Body of pancreas (tissue), 4 donors: ENCODE results near the gene LMO7. TPM values are rescaled to one million over a fixed set of nuclear protein-coding genes. Genes with fewer than 3 reads are reported as not detected.

ENCODE experiments used
- ATAC-seq: fragments of 150-250 bp; one replicate; pipeline ENCODE4 v1.9.1; 2016
- DNase-seq, 4 donors: peaks; one replicate each; pipeline ENCODE4 v3.0.0-alpha.2; 2019
- H3K27ac ChIP-seq, 4 donors: fragments of 200-600 bp; sonication (generic); 1 replicate in 3 of 4; 2 replicates in 1 of 4; pipeline versions ENCODE4 v1.5.1 to v1.6.1; 2016 to 2019; ENCODE audit warnings: mild to moderate bottlenecking in 1 of 4, mixed read lengths in 1 of 4, moderate library complexity in 1 of 4
- H3K27me3 ChIP-seq, 2 donors: fragments of 200-600 bp; sonication (generic); one replicate each; pipeline ENCODE4 v1.6.0; 2016; ENCODE audit warnings: mild to moderate bottlenecking in 1 of 2
- H3K36me3 ChIP-seq, 2 donors: fragments of 200-600 bp; sonication (generic); replicated peaks in 1 of 2; 2 replicates each; pipeline ENCODE4 v1.5.1; 2016; ENCODE audit warnings: low read depth in 2 of 2; ENCODE audit not compliant: insufficient read depth in 1 of 2
- H3K4me1 ChIP-seq: fragments of 200-600 bp; sonication (generic); one replicate; pipeline ENCODE4 v1.6.0; 2016
- H3K4me3 ChIP-seq, 2 donors: fragments of 200-600 bp; sonication (generic); 1 replicate in 1 of 2; 2 replicates in 1 of 2; pipeline ENCODE4 v1.5.1; 2016 to 2019
- H3K9me3 ChIP-seq, 3 donors: fragments of 200-600 bp; sonication (generic); 1 replicate in 2 of 3; 2 replicates in 1 of 3; pipeline ENCODE4 v1.5.1; 2016
- POLR2A ChIP-seq, 3 donors: fragments of 450-650 bp; IDR thresholded peaks; one replicate each; pipeline ENCODE4 v1.6.1; 2016; ENCODE audit warnings: antibody characterized with exemption in 3 of 3, mild to moderate bottlenecking in 2 of 3
- WGBS, 2 donors: methylation state at CpG; one replicate each; pipeline ENCODE4 v1.1.5; 2017; 5-methylcytosine and 5-hydroxymethylcytosine counted together
- intact Hi-C: fragments of 100-400 bp; cut with DNase I; formaldehyde crosslinking; loops from one replicate; pipeline ENCODE4 v1.15.1; 2023
- total RNA-seq, 2 donors: library from RNA; depleted of rRNA; stranded (reverse); fragments of >200 nt; gene quantifications; one replicate each; pipeline ENCODE4 v1.1.0, GENCODE V29; 2016
- TF ChIP-seq, protein P1 (sequence below), 7 experiments: fragments of 450-650 bp in 4 of 7; fragments of 200-600 bp in 3 of 7; sonication (generic) in 3 of 7; IDR thresholded peaks; one replicate each; pipeline ENCODE4 v1.5.1; 2016 to 2019; ENCODE audit warnings: antibody characterized with exemption in 7 of 7

The LMO7 gene
- total RNA-seq, 2 donors from 2014 or later = 50.6 to 56.0 TPM

DNA sequence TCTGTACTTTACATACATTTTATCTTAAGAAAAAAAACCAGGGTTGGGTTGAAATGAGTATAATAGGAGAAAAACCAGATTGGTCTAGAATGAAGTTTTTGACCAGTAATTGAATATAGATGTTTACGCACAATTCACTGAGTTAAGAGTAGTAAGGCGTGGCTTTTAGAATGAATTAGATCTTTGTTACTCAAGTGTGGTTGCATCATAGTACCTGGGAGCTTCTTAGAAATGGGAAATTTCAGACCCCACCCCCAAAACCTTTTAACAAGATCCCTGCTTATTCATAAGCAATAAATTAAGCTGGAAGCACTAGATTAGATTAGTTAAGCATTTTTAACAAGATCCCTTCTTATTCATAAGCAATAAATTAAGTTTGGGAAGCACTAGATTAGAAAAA, 28.7 kb upstream of the LMO7 start:
- Histone ChIP-seq H3K9me3 (no peaks in the 10 kb centered on the region), H3K36me3 (peaks cover 0 to 3% of the 10 kb centered on the region in 2 donors), H3K4me1 (peaks cover 6% of the 10 kb centered on the region), H3K27ac (no peak overlapping the region), H3K27me3 (no peaks in the 10 kb centered on the region), H3K4me3 (no peak overlapping the region)
- 93 to 94% methylated on average over 2 of the region's 2 CpGs for WGBS, 2 donors
- ATAC-seq (no peak), DNase-seq (no peak)
- intact Hi-C loops = no loop called here
- TF ChIP-seq, protein P1, sequence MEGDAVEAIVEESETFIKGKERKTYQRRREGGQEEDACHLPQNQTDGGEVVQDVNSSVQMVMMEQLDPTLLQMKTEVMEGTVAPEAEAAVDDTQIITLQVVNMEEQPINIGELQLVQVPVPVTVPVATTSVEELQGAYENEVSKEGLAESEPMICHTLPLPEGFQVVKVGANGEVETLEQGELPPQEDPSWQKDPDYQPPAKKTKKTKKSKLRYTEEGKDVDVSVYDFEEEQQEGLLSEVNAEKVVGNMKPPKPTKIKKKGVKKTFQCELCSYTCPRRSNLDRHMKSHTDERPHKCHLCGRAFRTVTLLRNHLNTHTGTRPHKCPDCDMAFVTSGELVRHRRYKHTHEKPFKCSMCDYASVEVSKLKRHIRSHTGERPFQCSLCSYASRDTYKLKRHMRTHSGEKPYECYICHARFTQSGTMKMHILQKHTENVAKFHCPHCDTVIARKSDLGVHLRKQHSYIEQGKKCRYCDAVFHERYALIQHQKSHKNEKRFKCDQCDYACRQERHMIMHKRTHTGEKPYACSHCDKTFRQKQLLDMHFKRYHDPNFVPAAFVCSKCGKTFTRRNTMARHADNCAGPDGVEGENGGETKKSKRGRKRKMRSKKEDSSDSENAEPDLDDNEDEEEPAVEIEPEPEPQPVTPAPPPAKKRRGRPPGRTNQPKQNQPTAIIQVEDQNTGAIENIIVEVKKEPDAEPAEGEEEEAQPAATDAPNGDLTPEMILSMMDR (IDR thresholded peaks at IDR 0.05) = no peak
- no peak for TF ChIP-seq POLR2A (IDR thresholded peaks at IDR 0.05)

DNA sequence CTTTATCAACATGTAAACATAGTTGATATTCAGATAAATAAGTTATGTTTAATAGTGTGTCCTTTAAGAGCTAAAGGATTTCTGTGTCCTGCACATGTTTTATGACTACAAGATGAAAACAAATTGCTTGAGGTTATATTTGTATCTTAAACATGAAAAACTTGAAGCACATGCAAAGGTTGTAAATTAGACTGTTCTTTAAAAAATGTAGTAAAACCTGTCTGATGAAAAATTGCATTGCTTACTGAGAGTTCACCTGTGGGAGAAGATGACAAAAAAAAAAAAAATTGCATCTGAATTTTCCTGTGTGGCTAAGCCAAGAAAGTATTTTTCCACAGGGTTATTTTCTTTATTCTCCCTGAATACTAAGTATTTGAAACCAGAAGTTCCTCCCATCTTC, 25.7 kb upstream of the LMO7 start:
- DNase-seq = no peak
- intact Hi-C loops = no loop called here
- Histone ChIP-seq H3K4me3 (no peak overlapping the region), H3K4me1 (peaks cover 6% of the 10 kb centered on the region), H3K36me3 (no peaks in the 10 kb centered on the region), H3K27ac (no peak overlapping the region), H3K27me3 (no peaks in the 10 kb centered on the region), H3K9me3 (no peaks in the 10 kb centered on the region)
- ATAC-seq = no peak
- TF ChIP-seq, protein P1 (IDR thresholded peaks at IDR 0.05) = no peak
- TF ChIP-seq POLR2A (IDR thresholded peaks at IDR 0.05) = no peak

DNA sequence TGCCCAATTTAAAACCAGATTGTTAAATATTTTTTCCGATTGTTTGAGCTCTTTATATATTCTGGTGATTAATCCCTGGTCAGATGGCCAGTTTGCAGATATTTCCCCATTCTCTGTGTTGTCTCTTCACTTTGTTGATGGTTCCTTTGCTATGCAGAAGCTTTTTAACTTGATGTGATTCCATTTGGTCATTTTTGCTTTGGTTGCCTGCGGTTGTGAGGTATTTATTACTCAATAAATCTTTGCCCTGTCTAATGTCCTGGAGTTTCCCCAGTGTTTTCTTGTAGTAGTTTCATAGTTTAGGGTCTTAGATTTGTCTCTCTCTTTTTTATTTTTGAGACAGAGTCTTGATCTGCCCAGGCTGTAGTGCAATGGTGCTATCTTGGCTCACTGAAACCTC, 23.8 kb upstream of the LMO7 start:
- H3K27ac ChIP-seq = no peak overlapping the region
- H3K4me1 ChIP-seq = peaks cover 6% of the 10 kb centered on the region
- intact Hi-C loops = no loop called here
- no peaks in the 10 kb centered on the region for H3K27me3 ChIP-seq
- H3K36me3 ChIP-seq = no peaks in the 10 kb centered on the region
- DNase-seq (no peak), ATAC-seq (no peak)
- WGBS, 2 donors = 84 to 91% methylated on average over 2 of the region's 2 CpGs
- no peak overlapping the region for H3K4me3 ChIP-seq
- TF ChIP-seq, protein P1 (IDR thresholded peaks at IDR 0.05) = no peak
- no peak for TF ChIP-seq POLR2A (IDR thresholded peaks at IDR 0.05)
- no peaks in the 10 kb centered on the region for H3K9me3 ChIP-seq

DNA sequence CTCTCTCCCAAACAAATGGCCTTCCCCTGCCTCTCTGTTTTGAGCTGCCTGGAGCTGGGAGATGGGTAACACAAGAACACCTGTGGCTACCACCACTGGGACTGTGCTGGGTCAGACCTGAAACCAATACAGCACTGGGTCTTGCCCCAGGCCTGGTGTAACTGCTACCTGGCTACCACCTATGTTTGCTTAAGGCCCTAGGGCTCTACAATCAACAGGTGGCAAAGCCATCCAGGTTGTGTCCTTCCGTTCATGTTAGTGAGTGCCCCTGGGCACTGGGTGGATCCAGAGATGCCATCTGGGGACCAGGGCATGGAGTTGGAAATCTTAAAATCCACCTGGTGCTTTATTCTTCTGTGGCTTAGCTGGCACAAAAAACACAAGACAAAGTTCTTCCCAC, 18.9 kb upstream of the LMO7 start:
- TF ChIP-seq, protein P1 (IDR thresholded peaks at IDR 0.05) = no peak
- no peak for TF ChIP-seq POLR2A (IDR thresholded peaks at IDR 0.05)
- no peak for DNase-seq
- intact Hi-C loops = no loop called here
- Histone ChIP-seq H3K36me3 (no peaks in the 10 kb centered on the region), H3K9me3 (no peaks in the 10 kb centered on the region), H3K4me1 (no peaks in the 10 kb centered on the region), H3K27me3 (no peaks in the 10 kb centered on the region), H3K27ac (no peak overlapping the region), H3K4me3 (no peak overlapping the region)
- WGBS, 2 donors = 100% methylated on average over 1 of the region's 1 CpG
- no peak for ATAC-seq

DNA sequence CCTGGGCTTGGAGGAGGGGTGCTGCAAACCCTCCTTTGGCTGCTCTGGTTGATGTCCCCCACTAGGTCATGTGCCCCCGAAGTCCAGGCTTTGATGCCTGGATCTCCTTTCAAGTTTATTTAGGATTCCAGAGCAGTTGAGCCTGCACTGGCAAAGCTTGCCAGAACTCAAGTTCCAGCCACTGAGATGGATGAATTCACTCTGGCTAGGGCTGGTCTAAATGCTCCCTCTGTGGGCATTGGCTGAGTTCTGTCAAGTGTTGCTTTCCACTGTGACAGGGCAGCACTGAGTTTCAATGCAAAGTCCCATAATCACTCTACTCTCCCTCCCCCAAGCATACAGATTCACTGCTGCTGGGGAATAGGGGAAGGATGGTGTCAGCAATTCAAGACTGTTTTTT, 17.8 kb upstream of the LMO7 start:
- no peak for TF ChIP-seq POLR2A (IDR thresholded peaks at IDR 0.05)
- TF ChIP-seq, protein P1 (IDR thresholded peaks at IDR 0.05) = no peak
- H3K9me3 ChIP-seq = no peaks in the 10 kb centered on the region
- no peaks in the 10 kb centered on the region for H3K27me3 ChIP-seq
- H3K27ac ChIP-seq = no peak overlapping the region
- intact Hi-C loops = no loop called here
- no peak overlapping the region for H3K4me3 ChIP-seq
- 0% methylated on average over 1 of the region's 1 CpG for WGBS, 2 donors
- ATAC-seq = no peak
- DNase-seq = no peak
- H3K36me3 ChIP-seq = no peaks in the 10 kb centered on the region
- no peaks in the 10 kb centered on the region for H3K4me1 ChIP-seq
